Measurements from ENCODE around the gene PIGN. TPM values are rescaled to one million over a fixed set of nuclear protein-coding genes. Genes with fewer than 3 reads are reported as not detected.
"Not testable (repeated sequence)": the region's sequence is repeated elsewhere in the genome, so short reads cannot be mapped to it uniquely, and the experiment has no call there.

Gene PIGN
- total RNA-seq, 1 experiment from 2014 or later: 28.8 TPM

DNA sequence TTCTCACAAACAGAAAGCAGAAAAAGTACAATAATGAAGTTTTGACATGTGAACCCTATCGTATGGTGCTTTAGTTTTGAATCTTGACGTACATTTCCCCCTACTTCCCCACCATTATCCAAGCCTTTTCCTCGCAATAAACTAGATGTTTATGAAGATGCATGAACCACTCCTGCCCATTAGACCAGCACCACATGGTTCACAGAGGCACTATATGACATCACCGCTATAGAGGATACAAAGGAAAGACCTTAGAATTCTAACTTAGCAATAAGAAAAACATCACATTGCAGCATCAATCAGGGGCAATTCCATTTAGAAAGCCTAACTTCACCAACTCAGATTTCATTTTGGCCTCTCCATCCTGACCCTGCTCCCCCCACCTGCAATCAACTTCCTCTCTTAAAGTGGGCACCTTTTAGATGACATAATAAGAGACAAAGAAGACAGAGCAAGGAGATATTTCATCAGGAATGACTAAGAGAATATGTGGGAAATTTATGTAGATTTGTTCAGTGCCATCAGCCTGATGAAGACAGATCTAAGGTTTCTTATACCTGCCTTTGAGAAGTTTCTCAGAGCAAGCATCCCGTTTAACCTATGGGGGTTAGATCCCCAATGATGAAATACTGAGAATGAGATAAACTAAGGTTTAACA lies 124.9 kb downstream of the PIGN start:
- DNase-seq (ENCODE audit: low spot score): no peak

DNA sequence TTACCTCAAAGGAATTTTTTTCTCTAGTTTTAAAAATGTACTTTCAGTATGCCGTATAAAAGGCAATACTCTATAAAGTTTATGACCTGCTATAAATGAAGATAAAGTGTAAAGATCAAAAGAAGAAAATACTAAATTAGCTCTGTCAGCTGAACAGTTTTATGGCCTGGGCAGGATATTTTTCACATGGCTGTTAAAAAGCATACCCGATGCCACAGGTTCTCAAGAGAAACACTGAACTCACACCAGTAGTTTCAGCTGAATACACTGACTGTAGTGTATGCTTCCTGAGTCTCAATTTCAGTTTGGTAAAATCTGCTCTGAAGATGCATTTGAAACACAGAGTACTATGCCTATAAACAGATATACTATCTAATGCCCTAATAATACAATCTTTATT lies 126.0 kb downstream of the PIGN start:
- DNase-seq (ENCODE audit: low spot score): no peak

- DNase-seq (ENCODE audit: low spot score): no peak
Observed at GRCh38 chr18:62054929-62055498, 131.8 kb downstream of the PIGN start.

DNA sequence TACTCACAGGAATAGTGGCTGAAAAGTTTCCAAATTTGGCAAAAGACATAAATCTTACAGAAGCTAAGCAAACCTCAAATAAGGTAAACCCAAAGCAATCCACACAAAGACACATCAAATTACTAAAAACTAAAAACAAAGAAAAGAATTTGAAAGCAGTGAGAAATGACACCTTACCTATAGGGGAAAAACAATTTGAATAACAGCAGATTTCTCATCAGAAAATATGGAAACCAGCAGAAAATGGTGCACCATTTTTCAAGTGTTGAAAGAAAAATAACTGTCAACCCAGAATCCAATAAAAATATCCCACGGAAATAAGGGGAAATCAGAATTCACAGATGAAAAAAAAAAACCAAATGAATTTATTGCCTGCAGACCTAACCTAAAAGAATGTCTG lies 138.6 kb downstream of the PIGN start:
- DNase-seq (ENCODE audit: low spot score): no peak

- no peak for DNase-seq (ENCODE audit: low spot score)
Observed at GRCh38 chr18:62045316-62045715, 141.5 kb downstream of the PIGN start.

DNA sequence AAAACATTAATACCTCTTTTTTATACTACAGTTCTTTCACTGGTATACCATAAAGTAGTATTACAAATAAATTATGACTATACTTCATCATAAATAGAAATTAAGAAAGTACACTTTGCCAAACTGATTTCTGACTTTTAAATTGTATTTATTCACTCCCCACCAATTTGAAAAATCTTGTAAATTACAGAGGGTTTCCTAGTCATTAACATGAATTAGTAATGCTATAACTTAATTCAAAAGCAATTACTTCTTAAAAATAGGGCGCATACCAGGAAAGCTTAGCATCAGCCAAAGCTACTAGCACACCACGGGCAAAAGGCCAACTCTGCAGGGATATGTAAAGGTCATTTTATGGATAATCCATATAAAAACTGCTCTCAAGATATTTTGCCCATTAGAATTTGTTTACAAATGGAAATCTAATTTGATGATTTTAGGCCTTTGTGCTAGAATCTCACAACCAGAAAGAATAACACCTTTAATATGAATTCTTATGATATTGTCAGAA lies 142.3 kb downstream of the PIGN start:
- no peak for DNase-seq (ENCODE audit: low spot score)

GRCh38 chr18:62037989-62038778 lies 148.7 kb downstream of the PIGN start:
- DNase-seq (ENCODE audit: low spot score): no peak

GRCh38 chr18:62037012-62037742 lies 149.7 kb downstream of the PIGN start:
- no peak for DNase-seq (ENCODE audit: low spot score)

DNA sequence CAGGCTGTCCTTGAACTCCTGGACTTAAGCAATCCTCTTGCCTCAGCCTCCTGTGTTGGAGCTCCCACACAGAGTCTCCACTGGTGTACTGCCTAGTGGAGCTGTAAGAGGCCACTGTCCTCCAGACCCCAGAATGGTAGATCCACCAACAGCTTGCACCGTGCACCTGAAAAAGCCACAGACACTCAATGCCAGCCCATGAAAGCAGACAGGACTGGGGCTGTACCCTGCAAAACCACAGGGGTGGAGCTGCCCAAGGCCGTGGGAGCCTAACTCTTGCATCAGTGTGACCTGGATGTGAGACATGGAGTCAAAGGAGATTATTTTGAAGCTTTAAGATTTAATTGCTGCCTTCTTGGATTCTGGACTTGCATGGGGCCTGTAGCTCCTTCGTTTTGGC lies 152.6 kb downstream of the PIGN start:
- DNase-seq (ENCODE audit: low spot score): not testable (repeated sequence)

DNA sequence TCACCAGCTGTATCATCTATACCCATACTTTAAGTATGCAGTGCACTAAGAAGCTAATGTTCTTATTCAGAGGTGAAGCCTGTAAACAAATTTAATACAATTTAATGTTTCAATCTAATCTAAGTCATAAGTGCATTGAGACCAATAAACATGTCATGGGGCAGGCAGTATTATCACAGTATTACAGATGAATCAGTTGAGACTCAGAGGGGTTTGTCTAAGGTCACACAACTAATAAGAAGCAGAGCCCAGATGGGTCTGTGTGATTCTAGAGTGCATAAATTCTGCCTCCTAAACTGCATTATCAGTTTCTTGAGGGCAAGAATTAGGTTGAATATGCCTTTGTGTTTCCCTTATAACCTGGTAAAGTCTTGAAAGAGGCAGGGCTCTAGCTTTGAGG lies 153.1 kb downstream of the PIGN start:
- DNase-seq (ENCODE audit: low spot score): no peak

DNA sequence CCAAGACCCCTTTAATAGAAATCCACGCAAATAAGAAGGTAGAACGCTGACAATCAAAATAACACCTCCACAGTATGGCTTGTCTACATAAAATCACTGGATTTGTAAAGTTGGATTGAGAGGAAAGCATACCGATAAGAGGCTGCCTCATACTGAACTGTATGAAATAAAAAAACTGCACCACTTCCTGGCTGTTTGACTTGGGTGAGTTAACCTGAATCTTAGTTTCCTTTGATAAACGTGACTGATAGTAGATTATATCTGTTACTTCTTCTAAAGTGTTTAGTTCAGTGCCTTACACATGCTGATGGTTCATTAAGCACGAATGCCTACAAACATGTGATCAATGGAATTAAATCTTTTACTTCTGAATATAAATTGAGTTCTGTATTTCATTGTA lies 153.6 kb downstream of the PIGN start:
- DNase-seq (ENCODE audit: low spot score): no peak

DNA sequence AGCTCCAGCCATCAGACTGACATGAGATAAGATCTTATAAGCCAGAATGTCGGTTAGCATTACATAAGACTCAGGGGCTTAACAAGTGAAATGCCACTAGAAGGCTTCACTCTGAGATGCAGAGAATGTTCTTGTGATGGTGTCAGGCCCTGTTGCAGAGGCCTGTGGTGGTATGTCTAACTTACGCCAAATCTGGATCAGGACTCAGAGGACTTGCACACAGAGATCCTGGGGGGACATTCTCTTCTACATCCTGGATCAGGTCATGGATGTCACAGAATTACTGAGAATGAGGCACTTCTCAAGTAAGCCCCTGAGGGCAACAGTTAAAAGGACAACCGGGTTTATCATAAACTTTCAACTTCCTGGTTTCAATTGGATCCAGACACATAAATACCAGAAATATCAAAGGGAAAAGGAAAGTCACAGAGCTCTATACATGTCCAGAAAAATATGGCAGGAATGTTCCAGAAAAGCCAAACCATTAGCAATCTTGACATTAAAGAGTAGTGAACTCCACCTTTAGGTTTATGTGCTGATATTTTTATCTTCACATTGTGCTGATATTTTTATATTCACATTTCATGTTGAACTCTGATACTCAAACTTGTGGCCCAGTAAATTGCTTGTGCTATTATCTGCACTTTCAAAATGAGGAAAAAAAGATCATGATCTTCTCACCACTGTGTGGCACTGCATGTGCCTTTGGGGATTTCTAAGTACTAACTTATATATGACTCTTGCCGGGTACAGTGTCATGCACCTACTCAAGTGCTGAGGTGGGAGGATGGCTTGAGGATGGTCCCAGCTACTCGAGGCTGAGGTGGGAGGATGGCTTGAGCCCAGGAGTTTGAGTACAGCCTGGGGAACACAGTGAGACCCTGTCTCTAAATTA lies 156.5 kb downstream of the PIGN start:
- DNase-seq (ENCODE audit: low spot score): no peak

- no peak for DNase-seq (ENCODE audit: low spot score)
Observed at GRCh38 chr18:62028715-62029114, 158.1 kb downstream of the PIGN start.

DNA sequence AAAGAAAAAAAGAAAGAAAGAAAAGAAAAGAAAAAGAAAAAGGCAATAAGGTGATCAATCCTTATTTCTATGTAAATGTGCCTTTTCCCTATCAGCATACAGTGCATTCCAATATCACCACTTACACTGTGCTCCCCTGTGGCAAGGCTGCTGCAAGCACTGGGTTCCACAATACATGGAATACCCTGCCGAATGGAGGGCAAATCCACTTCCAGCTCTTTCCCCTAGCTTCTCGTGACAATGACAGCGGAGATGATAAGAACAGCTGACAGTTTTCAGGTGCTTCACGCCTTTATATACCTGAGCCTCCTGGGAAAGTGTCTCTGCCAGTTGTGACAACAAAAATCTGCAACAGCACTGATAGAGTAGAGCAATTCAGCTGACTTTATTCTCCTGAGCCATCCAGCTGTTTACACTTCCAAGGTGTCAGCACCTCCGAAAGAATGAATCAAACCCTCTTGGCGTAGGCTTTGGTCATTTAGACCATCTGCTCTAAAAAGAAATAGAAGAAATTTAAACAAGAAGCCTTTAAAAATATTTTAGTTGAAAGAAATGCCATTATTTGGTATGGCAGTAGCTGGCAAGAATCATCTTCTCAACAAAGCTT lies 158.8 kb downstream of the PIGN start:
- no peak for DNase-seq (ENCODE audit: low spot score)

DNA sequence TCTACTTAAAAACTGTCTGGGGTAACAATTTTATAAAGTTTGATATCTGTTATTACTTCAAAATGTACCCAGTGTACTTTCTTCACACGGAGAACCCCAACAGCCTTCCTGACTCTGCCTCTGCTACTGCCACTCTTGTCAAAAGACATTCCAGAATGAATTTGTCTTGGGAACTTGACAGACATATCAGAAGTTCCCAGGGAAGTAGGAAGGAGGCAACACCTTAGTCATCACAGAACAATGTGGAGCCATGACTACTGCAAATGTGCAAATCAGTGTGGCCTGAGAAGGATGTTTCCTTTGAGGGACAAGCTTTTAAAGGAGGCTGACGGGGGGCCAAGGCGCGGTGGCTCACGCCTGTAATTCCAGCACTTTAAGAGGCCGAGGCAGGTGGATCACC lies 160.3 kb downstream of the PIGN start:
- no peak for DNase-seq (ENCODE audit: low spot score)

DNA sequence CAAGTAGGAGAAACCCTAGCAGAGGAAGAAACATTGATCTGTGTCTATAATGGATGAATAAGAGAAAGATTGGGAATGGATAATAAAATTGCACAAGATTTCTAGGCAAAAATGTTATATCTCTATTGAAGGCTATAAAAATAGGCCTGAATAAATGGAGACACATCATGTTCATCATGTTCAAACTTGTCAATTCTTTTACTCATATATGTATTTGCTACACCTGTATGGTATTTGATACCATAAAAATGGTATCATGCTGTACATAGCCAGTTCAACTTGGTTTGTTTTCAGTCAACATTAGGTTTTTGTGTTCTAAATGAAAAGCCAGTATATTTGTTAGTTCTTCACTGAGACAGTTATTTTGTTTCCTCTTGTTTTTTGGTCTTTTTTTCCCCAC lies 161.9 kb downstream of the PIGN start:
- DNase-seq (ENCODE audit: low spot score): no peak

DNA sequence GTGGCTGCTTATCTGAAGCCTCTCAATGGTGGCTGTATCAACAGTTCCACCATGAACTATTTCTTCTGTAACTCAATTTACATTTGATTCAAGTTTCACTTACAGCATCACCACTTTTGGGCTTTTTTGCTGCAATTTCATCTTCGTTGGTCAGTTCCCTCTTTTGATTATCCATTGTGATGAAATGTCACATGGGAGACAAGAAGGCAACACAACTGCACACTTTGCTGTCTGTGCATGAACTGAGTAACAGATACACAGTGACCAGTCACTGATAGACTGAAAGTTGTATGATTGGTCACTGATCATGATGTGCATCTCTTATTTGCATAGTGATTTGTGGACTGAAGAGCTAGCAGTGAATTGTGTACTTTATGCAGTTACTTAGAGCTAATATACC lies 163.3 kb downstream of the PIGN start:
- no peak for DNase-seq (ENCODE audit: low spot score)

DNA sequence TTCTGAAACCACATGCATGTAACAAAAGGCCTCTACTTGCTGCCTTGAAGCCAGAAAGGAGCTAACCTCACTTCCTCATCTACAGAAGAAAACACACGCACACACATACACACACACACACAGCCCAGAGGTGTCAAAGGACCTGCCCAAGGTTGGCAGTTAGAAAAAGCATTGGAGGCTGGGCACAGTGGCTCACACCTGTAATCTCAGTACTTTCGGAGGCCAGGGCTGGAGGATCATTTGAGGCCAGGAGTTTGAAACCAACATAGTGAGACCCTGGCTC lies 168.2 kb downstream of the PIGN start:
- peak; percentile 44 for DNase-seq (ENCODE audit: low spot score)

DNA sequence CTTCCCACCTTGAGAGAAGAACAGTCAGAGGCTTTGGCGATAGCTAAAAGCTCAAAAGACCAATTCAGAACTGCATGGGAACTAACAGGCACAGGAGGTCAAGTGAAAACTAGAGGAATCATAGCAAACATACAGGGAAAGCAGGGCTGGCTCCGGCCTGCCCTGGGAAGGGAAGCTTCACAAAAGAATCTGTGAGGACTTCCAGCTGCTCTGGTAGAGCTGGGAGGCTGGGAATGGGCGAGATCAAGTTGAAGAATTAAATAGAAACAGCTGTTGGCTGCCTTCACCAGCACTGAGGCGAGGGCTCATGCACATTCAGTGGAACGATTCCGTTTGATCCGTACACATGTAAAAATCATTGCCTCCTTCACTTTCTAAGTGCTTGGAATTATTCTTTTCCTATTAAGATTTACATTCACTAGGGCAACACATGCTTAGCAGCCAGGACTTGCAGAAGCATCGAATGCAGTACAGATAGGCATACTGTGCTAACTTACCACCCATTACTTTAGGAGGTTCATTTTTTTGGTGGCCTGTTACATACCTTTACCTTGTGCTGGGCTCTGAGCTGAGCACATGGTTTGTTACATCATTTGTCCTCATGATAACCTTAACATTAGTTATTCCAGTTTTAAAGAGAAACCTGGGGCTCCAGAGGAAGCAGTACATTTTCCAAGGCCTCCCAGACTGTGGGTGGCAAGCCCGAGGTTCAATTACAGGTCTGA lies 168.7 kb downstream of the PIGN start:
- peak; percentile 42 for DNase-seq (ENCODE audit: low spot score)

- no peak for DNase-seq (ENCODE audit: low spot score)
Observed at GRCh38 chr18:62017618-62018017, 169.2 kb downstream of the PIGN start.

All from H4 (cell line).